Measurements from ENCODE around the gene TRMT10B. TPM values are rescaled to one million over a fixed set of nuclear protein-coding genes. Genes with fewer than 3 reads are reported as not detected.
A peak's percentile ranks its signal among the peaks of the same experiment; 100 is the strongest.

Gene TRMT10B
- total and polyA plus RNA-seq, 2 of the 13 experiments (the other 11 are each of a cell fraction or from before 2014, with no cell fraction given) = 3.1 to 3.9 TPM

DNA sequence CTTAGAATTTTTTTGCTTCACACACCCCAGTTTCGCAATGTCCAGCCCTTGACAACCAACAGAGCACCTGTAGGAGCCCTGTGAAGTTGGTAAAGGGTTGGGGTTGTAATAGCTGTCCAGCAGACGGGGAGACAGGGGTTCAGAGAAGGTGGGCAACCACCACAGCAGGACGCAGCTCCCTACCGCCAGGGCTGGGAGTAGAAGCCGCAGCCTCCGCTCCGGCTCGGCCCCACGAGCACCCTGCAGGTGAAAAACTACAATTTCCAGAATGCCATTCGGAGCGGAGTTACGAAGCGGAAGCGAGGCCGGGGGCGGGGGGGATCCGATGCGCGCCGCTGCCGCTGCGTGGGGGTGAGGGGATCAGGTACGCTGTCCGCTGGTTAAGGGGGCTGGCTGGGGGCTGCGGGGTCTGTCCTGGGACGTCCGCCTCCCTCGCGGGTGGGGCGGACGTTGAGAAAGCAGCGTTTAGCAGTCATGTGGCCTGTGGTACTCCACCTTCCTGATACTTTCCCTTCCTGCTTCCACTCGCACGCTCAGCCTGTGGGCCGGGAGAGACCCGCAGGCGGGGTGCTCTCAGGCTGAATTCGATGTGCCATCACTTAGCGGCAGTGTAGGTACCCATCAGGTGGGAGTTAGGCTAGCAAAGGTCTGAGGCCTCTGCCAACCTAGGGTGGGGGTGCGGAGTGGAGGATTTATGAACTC lies at the start of gene TRMT10B (continued):
- TF ChIP-seq ZSCAN5A (CRISPR knock-in tag; IDR thresholded peaks at IDR 0.05; ENCODE audit: borderline replicate concordance) (no peak), CTCF (CRISPR knock-in tag; IDR thresholded peaks at IDR 0.05) (no peak; the same call in 1 of the 2 replicates), ZNF430 (CRISPR knock-in tag; IDR thresholded peaks at IDR 0.05) (no peak), GTF2F1 (IDR thresholded peaks at IDR 0.05; ENCODE audit: low read length) (no peak), TCF12 (IDR thresholded peaks at IDR 0.05) (no peak), TCF12 (CRISPR knock-in tag; IDR thresholded peaks at IDR 0.05) (peak; percentile 72; the same call in 1 of the 2 replicates), ERF (CRISPR knock-in tag; IDR thresholded peaks at IDR 0.05) (no peak), TBX2 (CRISPR knock-in tag; IDR thresholded peaks at IDR 0.05; ENCODE audit: borderline replicate concordance) (no peak), MAFK (conservative IDR thresholded peaks at IDR 0.05 in 1 of 2, IDR thresholded peaks at IDR 0.05 in 1 of 2; ENCODE audit: low read length in 2 of 2) (no peak), ZNF816 (CRISPR knock-in tag; IDR thresholded peaks at IDR 0.05; ENCODE audit: borderline replicate concordance) (no peak), KLF15 (CRISPR knock-in tag; IDR thresholded peaks at IDR 0.05; ENCODE audit: borderline replicate concordance) (no peak), E2F5 (CRISPR knock-in tag; conservative IDR thresholded peaks at IDR 0.05) (no peak), MBNL3 (CRISPR knock-in tag; conservative IDR thresholded peaks at IDR 0.05) (no peak), PAX8 (CRISPR knock-in tag; IDR thresholded peaks at IDR 0.05; ENCODE audit: borderline replicate concordance) (no peak)
- TF ChIP-seq, protein P1, sequence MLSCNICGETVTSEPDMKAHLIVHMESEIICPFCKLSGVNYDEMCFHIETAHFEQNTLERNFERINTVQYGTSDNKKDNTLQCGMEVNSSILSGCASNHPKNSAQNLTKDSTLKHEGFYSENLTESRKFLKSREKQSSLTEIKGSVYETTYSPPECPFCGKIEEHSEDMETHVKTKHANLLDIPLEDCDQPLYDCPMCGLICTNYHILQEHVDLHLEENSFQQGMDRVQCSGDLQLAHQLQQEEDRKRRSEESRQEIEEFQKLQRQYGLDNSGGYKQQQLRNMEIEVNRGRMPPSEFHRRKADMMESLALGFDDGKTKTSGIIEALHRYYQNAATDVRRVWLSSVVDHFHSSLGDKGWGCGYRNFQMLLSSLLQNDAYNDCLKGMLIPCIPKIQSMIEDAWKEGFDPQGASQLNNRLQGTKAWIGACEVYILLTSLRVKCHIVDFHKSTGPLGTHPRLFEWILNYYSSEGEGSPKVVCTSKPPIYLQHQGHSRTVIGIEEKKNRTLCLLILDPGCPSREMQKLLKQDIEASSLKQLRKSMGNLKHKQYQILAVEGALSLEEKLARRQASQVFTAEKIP (CRISPR knock-in tag; IDR thresholded peaks at IDR 0.05; ENCODE audit: borderline replicate concordance) = no peak
- TF ChIP-seq, protein P2, sequence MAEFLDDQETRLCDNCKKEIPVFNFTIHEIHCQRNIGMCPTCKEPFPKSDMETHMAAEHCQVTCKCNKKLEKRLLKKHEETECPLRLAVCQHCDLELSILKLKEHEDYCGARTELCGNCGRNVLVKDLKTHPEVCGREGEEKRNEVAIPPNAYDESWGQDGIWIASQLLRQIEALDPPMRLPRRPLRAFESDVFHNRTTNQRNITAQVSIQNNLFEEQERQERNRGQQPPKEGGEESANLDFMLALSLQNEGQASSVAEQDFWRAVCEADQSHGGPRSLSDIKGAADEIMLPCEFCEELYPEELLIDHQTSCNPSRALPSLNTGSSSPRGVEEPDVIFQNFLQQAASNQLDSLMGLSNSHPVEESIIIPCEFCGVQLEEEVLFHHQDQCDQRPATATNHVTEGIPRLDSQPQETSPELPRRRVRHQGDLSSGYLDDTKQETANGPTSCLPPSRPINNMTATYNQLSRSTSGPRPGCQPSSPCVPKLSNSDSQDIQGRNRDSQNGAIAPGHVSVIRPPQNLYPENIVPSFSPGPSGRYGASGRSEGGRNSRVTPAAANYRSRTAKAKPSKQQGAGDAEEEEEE (CRISPR knock-in tag; IDR thresholded peaks at IDR 0.05; ENCODE audit: borderline replicate concordance) = no peak
- TF ChIP-seq, protein P3, sequence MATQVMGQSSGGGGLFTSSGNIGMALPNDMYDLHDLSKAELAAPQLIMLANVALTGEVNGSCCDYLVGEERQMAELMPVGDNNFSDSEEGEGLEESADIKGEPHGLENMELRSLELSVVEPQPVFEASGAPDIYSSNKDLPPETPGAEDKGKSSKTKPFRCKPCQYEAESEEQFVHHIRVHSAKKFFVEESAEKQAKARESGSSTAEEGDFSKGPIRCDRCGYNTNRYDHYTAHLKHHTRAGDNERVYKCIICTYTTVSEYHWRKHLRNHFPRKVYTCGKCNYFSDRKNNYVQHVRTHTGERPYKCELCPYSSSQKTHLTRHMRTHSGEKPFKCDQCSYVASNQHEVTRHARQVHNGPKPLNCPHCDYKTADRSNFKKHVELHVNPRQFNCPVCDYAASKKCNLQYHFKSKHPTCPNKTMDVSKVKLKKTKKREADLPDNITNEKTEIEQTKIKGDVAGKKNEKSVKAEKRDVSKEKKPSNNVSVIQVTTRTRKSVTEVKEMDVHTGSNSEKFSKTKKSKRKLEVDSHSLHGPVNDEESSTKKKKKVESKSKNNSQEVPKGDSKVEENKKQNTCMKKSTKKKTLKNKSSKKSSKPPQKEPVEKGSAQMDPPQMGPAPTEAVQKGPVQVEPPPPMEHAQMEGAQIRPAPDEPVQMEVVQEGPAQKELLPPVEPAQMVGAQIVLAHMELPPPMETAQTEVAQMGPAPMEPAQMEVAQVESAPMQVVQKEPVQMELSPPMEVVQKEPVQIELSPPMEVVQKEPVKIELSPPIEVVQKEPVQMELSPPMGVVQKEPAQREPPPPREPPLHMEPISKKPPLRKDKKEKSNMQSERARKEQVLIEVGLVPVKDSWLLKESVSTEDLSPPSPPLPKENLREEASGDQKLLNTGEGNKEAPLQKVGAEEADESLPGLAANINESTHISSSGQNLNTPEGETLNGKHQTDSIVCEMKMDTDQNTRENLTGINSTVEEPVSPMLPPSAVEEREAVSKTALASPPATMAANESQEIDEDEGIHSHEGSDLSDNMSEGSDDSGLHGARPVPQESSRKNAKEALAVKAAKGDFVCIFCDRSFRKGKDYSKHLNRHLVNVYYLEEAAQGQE (IDR thresholded peaks at IDR 0.05; ENCODE audit: borderline replicate concordance in 1 of 2, low read depth in 1 of 2, low read length in 2 of 2) = no peak
